H1 (cell line): ENCODE measurements around the gene KRTAP10-3. TPM values are rescaled to one million over a fixed set of nuclear protein-coding genes. Genes with fewer than 3 reads are reported as not detected.

Source experiments
- CTCF ChIA-PET: fragments of 300-600 bp; sonication (Branson Sonifier 250); formaldehyde crosslinking; loops from one replicate; lab custom pipeline; 2021; ENCODE audit not compliant: partially characterized antibody; lab: Charles Lee
- POLR2A ChIA-PET: fragments of 300-600 bp; sonication (Branson Sonifier 250); formaldehyde crosslinking; loops from one replicate; lab custom pipeline; 2021; ENCODE audit warnings: inconsistent platforms; ENCODE audit not compliant: partially characterized antibody; lab: Charles Lee
- DNase-seq, 2 experiments: peaks; one replicate each; pipeline versions ENCODE4 v3.0.0 to v3.0.0-alpha.2; 2010 to 2022; ENCODE audit warnings: low spot score in 2 of 2, low read depth in 1 of 2, mixed read lengths in 1 of 2
- FAIRE-seq: peaks from 2 replicates; lab custom pipeline; 2011; peaks lifted over from hg19 to GRCh38; lab: Jason Lieb, UNC
- H2AFZ ChIP-seq: 2 replicates; pipeline ENCODE4 v1.8.1; 2012; ENCODE audit warnings: low read length, inconsistent platforms
- H2AK5ac ChIP-seq: 2 replicates; pipeline ENCODE4 v1.6.1; 2013; ENCODE audit warnings: low read depth, low read length
- H2BK120ac ChIP-seq: replicated peaks from 2 replicates; pipeline ENCODE3; 2013; ENCODE audit warnings: low read depth, low read length, inconsistent platforms
- H2BK12ac ChIP-seq: 2 replicates; pipeline ENCODE4 v1.6.1; 2013; ENCODE audit warnings: low read depth, low read length
- H2BK15ac ChIP-seq: 2 replicates; pipeline ENCODE4 v1.6.1; 2013; ENCODE audit warnings: low read length
- H2BK20ac ChIP-seq: 2 replicates; pipeline ENCODE4 v1.6.1; 2013; ENCODE audit warnings: low read length
- H2BK5ac ChIP-seq: 2 replicates; pipeline ENCODE4 v1.6.1; 2013; ENCODE audit warnings: low read depth, low read length
- H3K14ac ChIP-seq: 2 replicates; pipeline ENCODE4 v1.6.1; 2013; ENCODE audit warnings: inconsistent platforms; ENCODE audit not compliant: insufficient read length
- H3K18ac ChIP-seq: 2 replicates; pipeline ENCODE4 v1.6.1; 2013; ENCODE audit warnings: low read length; ENCODE audit errors: extremely low read depth
- H3K23ac ChIP-seq: 2 replicates; pipeline ENCODE4 v1.6.1; 2013; ENCODE audit warnings: inconsistent platforms; ENCODE audit not compliant: insufficient read length
- H3K23me2 ChIP-seq: 2 replicates; pipeline ENCODE4 v1.6.1; 2013; ENCODE audit warnings: low read depth, low read length
- H3K27ac ChIP-seq: 2 replicates; pipeline ENCODE4 v1.6.1; 2011; ENCODE audit warnings: low read depth, low read length, inconsistent platforms
- H3K27me3 ChIP-seq, 4 experiments: replicated peaks in 1 of 4; 1 replicate in 1 of 4; 2 replicates in 3 of 4; pipeline versions ENCODE4 v1.6.1 to v1.8.1; 2011 to 2013; ENCODE audit warnings: low read length in 3 of 4, mild to moderate bottlenecking in 3 of 4, inconsistent platforms in 2 of 4, mixed read lengths in 2 of 4, moderate library complexity in 1 of 4; ENCODE audit not compliant: control insufficient read depth in 3 of 4, insufficient read depth in 3 of 4; ENCODE audit errors: extremely low read depth in 1 of 4
- H3K36me3 ChIP-seq, 4 experiments: 2 replicates each; pipeline versions ENCODE4 v1.6.1 to v1.8.1; 2011 to 2013; ENCODE audit warnings: mild to moderate bottlenecking in 4 of 4, low read length in 3 of 4, moderate library complexity in 2 of 4, control low read depth in 1 of 4, inconsistent platforms in 1 of 4; ENCODE audit not compliant: insufficient read depth in 4 of 4, control insufficient read depth in 2 of 4
- H3K4ac ChIP-seq: replicated peaks from 2 replicates; pipeline ENCODE3; 2013; ENCODE audit warnings: low read length, low read depth, mixed read lengths, inconsistent platforms; ENCODE audit not compliant: insufficient read length
- H3K4me1 ChIP-seq, 4 experiments: replicated peaks in 1 of 4; 1 replicate in 1 of 4; 2 replicates in 3 of 4; pipeline versions ENCODE4 v1.6.1 to v1.8.1; 2011 to 2013; ENCODE audit warnings: low read length in 3 of 4, inconsistent platforms in 2 of 4, mixed read lengths in 1 of 4; ENCODE audit not compliant: insufficient read depth in 4 of 4, control insufficient read depth in 3 of 4
- H3K4me2 ChIP-seq, 2 experiments: 2 replicates each; pipeline versions ENCODE4 v1.6.1 to v1.8.1; 2011 to 2013; ENCODE audit warnings: low read depth in 2 of 2, low read length in 2 of 2, control low read depth in 1 of 2, inconsistent platforms in 1 of 2, mild to moderate bottlenecking in 1 of 2; ENCODE audit not compliant: insufficient read depth in 1 of 2
- H3K4me3 ChIP-seq, 4 experiments: fragments of 200-600, 300-600 bp in 1 of 4; sonication (generic), shearing (Covaris generic), sonication (Bioruptor Twin) in 1 of 4; 2 replicates each; pipeline versions ENCODE4 v1.5.1 to v1.8.1; 2011 to 2016; ENCODE audit warnings: low read length in 4 of 4, low read depth in 3 of 4, control low read depth in 2 of 4, inconsistent platforms in 2 of 4, mild to moderate bottlenecking in 2 of 4, mixed read lengths in 1 of 4, moderate library complexity in 1 of 4; ENCODE audit not compliant: insufficient read depth in 2 of 4; ENCODE audit errors: extremely low read depth in 1 of 4
- H3K56ac ChIP-seq: replicated peaks from 2 replicates; pipeline ENCODE3; 2013; ENCODE audit warnings: low read depth, mild to moderate bottlenecking, mixed read lengths, low read length, inconsistent platforms; ENCODE audit not compliant: insufficient read length
- H3K79me1 ChIP-seq: 2 replicates; pipeline ENCODE4 v1.6.1; 2013; ENCODE audit warnings: low read depth, low read length, control low read depth
- H3K79me2 ChIP-seq, 2 experiments: 2 replicates each; pipeline versions ENCODE4 v1.6.1 to v1.8.1; 2012 to 2013; ENCODE audit warnings: low read length in 2 of 2, mild to moderate bottlenecking in 2 of 2, inconsistent platforms in 1 of 2; ENCODE audit not compliant: insufficient read depth in 2 of 2, control insufficient read depth in 1 of 2
- H3K9ac ChIP-seq, 4 experiments: replicated peaks in 1 of 4; 1 replicate in 1 of 4; 2 replicates in 3 of 4; pipeline versions ENCODE4 v1.6.1 to v1.8.1; 2011 to 2013; ENCODE audit warnings: low read depth in 3 of 4, low read length in 3 of 4, control low read depth in 2 of 4, mild to moderate bottlenecking in 2 of 4, moderate library complexity in 2 of 4, inconsistent platforms in 1 of 4; ENCODE audit errors: extremely low read depth in 1 of 4
- H3K9me3 ChIP-seq, 2 experiments: 2 replicates each; pipeline versions ENCODE4 v1.6.1 to v1.8.1; 2012 to 2013; ENCODE audit warnings: mild to moderate bottlenecking in 2 of 2, moderate library complexity in 2 of 2, control low read depth in 1 of 2, inconsistent platforms in 1 of 2, low read depth in 1 of 2, low read length in 1 of 2, mixed read lengths in 1 of 2; ENCODE audit not compliant: insufficient read depth in 2 of 2
- H4K20me1 ChIP-seq, 2 experiments: replicated peaks in 1 of 2; 2 replicates each; pipeline versions ENCODE3 to v1.8.1; 2011 to 2013; ENCODE audit warnings: inconsistent platforms in 2 of 2, low read length in 2 of 2, mild to moderate bottlenecking in 1 of 2; ENCODE audit not compliant: insufficient read depth in 2 of 2, control insufficient read depth in 1 of 2
- H4K5ac ChIP-seq: 2 replicates; pipeline ENCODE4 v1.6.1; 2013; ENCODE audit warnings: low read length, low read depth, mixed read lengths, inconsistent platforms; ENCODE audit not compliant: insufficient read length
- H4K8ac ChIP-seq: 2 replicates; pipeline ENCODE4 v1.8.0; 2013; ENCODE audit warnings: mild to moderate bottlenecking, moderate library complexity, low read length, inconsistent platforms; ENCODE audit not compliant: insufficient read depth; ENCODE audit errors: extremely low read depth
- H4K91ac ChIP-seq: replicated peaks from 2 replicates; pipeline ENCODE3; 2013; ENCODE audit warnings: low read length, mixed read lengths, inconsistent platforms; ENCODE audit not compliant: insufficient read length
- ASH2L ChIP-seq: fragments of 200-600, 300-600 bp; sonication (generic); IDR thresholded peaks from one replicate; pipeline ENCODE4 v1.7.1; 2017; ENCODE audit warnings: low read length
- BACH1 ChIP-seq: IDR thresholded peaks from 2 replicates; pipeline ENCODE4 v1.6.1; 2012; ENCODE audit warnings: low read length, improper control_type of control experiment
- CHD2 ChIP-seq: IDR thresholded peaks from 2 replicates; pipeline ENCODE4 v1.6.1; 2012; ENCODE audit warnings: low read length, improper control_type of control experiment
- FOSL1 ChIP-seq: IDR thresholded peaks from 2 replicates; pipeline ENCODE4 v1.6.1; 2011; ENCODE audit warnings: mild to moderate bottlenecking, low read depth, low read length, moderate library complexity; ENCODE audit not compliant: insufficient read depth
- GTF2F1 ChIP-seq: IDR thresholded peaks from 2 replicates; pipeline ENCODE4 v1.6.1; 2012; ENCODE audit warnings: low read depth, low read length, improper control_type of control experiment, borderline replicate concordance
- HDAC2 ChIP-seq, 2 experiments: fragments of 300-600 bp in 1 of 2; sonication (generic) in 1 of 2; IDR thresholded peaks; 2 replicates each; pipeline ENCODE4 v1.6.1; 2011 to 2012; ENCODE audit warnings: low read depth in 2 of 2, low read length in 2 of 2, mild to moderate bottlenecking in 2 of 2, moderate library complexity in 2 of 2, borderline replicate concordance in 1 of 2, inconsistent platforms in 1 of 2
- HDAC6 ChIP-seq: IDR thresholded peaks from one replicate; pipeline ENCODE4 v1.7.1; 2012; ENCODE audit warnings: low read depth, mild to moderate bottlenecking, inconsistent platforms, low read length, moderate library complexity
- KDM1A ChIP-seq: fragments of 200-600, 300-600 bp; sonication (generic); IDR thresholded peaks from 2 replicates; pipeline ENCODE4 v1.7.1; 2016; ENCODE audit warnings: mild to moderate bottlenecking, low read length, borderline replicate concordance
- POLR2AphosphoS5 ChIP-seq: IDR thresholded peaks from 2 replicates; pipeline ENCODE4 v1.6.1; 2011; ENCODE audit warnings: low read depth, low read length
- POU5F1 ChIP-seq: IDR thresholded peaks from 2 replicates; pipeline ENCODE4 v1.6.1; 2011; ENCODE audit warnings: low read depth, mild to moderate bottlenecking, low read length, moderate library complexity
- SIX5 ChIP-seq: IDR thresholded peaks from 2 replicates; pipeline ENCODE4 v1.6.1; 2011; ENCODE audit warnings: mild to moderate bottlenecking, low read depth, low read length
- TAF1 ChIP-seq: IDR thresholded peaks from 2 replicates; pipeline ENCODE4 v1.6.1; 2011; ENCODE audit warnings: mild to moderate bottlenecking, low read depth, low read length
- TCF12 ChIP-seq: IDR thresholded peaks from 2 replicates; pipeline ENCODE4 v1.6.1; 2011; ENCODE audit warnings: low read depth, mild to moderate bottlenecking, low read length
- YY1 ChIP-seq: IDR thresholded peaks from 2 replicates; pipeline ENCODE4 v1.6.1; 2011; ENCODE audit warnings: low read depth, mild to moderate bottlenecking, low read length
- WGBS, 2 experiments: shearing (Covaris generic) in 1 of 2; methylation state at CpG; one replicate each; pipeline versions ENCODE4 v1.1.6 to v1.1.7; 2013 to 2015; ENCODE audit warnings: low lambda C conversion rate in 2 of 2, mixed read lengths in 2 of 2, inconsistent platforms in 1 of 2, low coverage in 1 of 2, missing lambda C conversion rate in 1 of 2; ENCODE audit not compliant: insufficient replicate concordance in 2 of 2, insufficient coverage in 1 of 2, insufficient read length in 1 of 2; ENCODE audit errors: extremely low coverage in 1 of 2, missing lambda C conversion rate in 1 of 2; 5-methylcytosine and 5-hydroxymethylcytosine counted together
- polyA plus RNA-seq, 7 experiments: library from polyadenylated mRNA; depleted of rRNA in 3 of 7; stranded (reverse) in 5 of 7; unstranded in 2 of 7; fragments of >200 nt in 5 of 7; fragments of 200-250 nt in 2 of 7; gene quantifications; 1 replicate in 5 of 7; 2 replicates in 1 of 7; 4 replicates in 1 of 7; pipeline versions ENCODE4 v1.2.1 to v1.2.3, GENCODE V29; 2011 to 2013; ENCODE audit warnings: missing spikeins in 2 of 7, mixed read lengths in 2 of 7
- total RNA-seq: library from RNA; stranded (reverse); fragmentation: NEBNext Ultra II Directional; extraction: Animal tissue kit (Norgen Biotek cat#: 25700); gene quantifications from 2 replicates; pipeline ENCODE4 v1.2.1, GENCODE V29; 2021

KRTAP10-3 gene
- total and polyA plus RNA-seq, 2 of the 8 experiments (the other 6 are each of a cell fraction or from before 2014, with no cell fraction given) = not detected

GRCh38 chr21:44508711-44509445 lies 49.7 kb downstream of the KRTAP10-3 start:
- Histone ChIP-seq H3K4me2 (no peak overlapping the region), H2AK5ac (no peak overlapping the region), H3K4me3 (no peak overlapping the region), H3K9me3 (no peaks in the 10 kb centered on the region), H4K5ac (no peak overlapping the region), H2BK5ac (no peak overlapping the region), H2BK12ac (no peak overlapping the region), H2BK15ac (no peak overlapping the region), H3K36me3 (peaks cover 0 to 8% (median 8%) of the 10 kb centered on the region in 4 experiments; a peak in 4 of 8 replicates), H3K4me1 (no peaks in the 10 kb centered on the region; a peak in 3 of 7 replicates), H3K14ac (no peak overlapping the region), H2BK20ac (no peak overlapping the region), H3K23me2 (0 out of 2 replicates have a peak, but pooled peaks cover 2% of the 10 kb centered on the region), H2AFZ (no peak overlapping the region), H4K91ac (no peak overlapping the region), H3K4ac (no peak overlapping the region), H3K27ac (no peak overlapping the region), H3K27me3 (no peaks in the 10 kb centered on the region), H3K56ac (no peak overlapping the region), H2BK120ac (no peak overlapping the region), H3K23ac (no peak overlapping the region), H3K79me2 (no peaks in the 10 kb centered on the region), H4K20me1 (peaks cover 3 to 6% of the 10 kb centered on the region in 2 experiments), H4K8ac (no peak overlapping the region), H3K9ac (no peak overlapping the region), H3K79me1 (no peaks in the 10 kb centered on the region), H3K18ac (no peak overlapping the region)
- DNase-seq (no peak), FAIRE-seq (no peak)
- 91% methylated on average over 29 of the region's 30 CpGs; no CpG with 5 or more reads in 1 of the 2 experiments for WGBS, 2 experiments
- CTCF ChIA-PET = interaction anchor here (1.0 to 1.1 kb wide), 2 partner anchors 20 to 40 kb away, joined by 3 read pairs; no protein-coding TSS in a partner anchor
- POLR2A ChIA-PET = interaction anchor here (1.1 to 1.7 kb wide), 2 partner anchors 16 to 71 kb away, joined by 3 to 4 read pairs; no protein-coding TSS in a partner anchor
- TF ChIP-seq HDAC6 (no peak), FOSL1 (no peak), CHD2 (no peak), TCF12 (no peak), YY1 (no peak), KDM1A (no peak), HDAC2 (IDR thresholded peaks at IDR 0.05; ENCODE audit: borderline replicate concordance in 1 of 2, low read depth in 2 of 2, low read length in 2 of 2) (no peak), SIX5 (no peak), ASH2L (no peak), GTF2F1 (no peak), BACH1 (no peak), TAF1 (no peak), POU5F1 (no peak), POLR2AphosphoS5 (no peak)
